Sigmoid colon (tissue), 7 donors: ENCODE data around the gene TMEM61. TPM values are rescaled to one million over a fixed set of nuclear protein-coding genes. Genes with fewer than 3 reads are reported as not detected.

ENCODE experiments used
- DNase-seq: peaks from one replicate; pipeline ENCODE4 v3.0.0-alpha.2; 2019
- H3K27ac ChIP-seq, 4 donors: fragments of 200-600 bp; sonication (generic); one replicate each; pipeline ENCODE4 v1.5.1; 2016 to 2019; ENCODE audit warnings: mild to moderate bottlenecking in 1 of 4
- H3K27me3 ChIP-seq, 3 donors: fragments of 200-600 bp; sonication (generic); one replicate each; pipeline ENCODE4 v1.5.1; 2019; ENCODE audit warnings: mild to moderate bottlenecking in 1 of 3
- H3K36me3 ChIP-seq, 4 donors: fragments of 200-600 bp; sonication (generic); one replicate each; pipeline ENCODE4 v1.5.1; 2016 to 2019
- H3K4me1 ChIP-seq, 4 donors: fragments of 200-600 bp; sonication (generic); one replicate each; pipeline ENCODE4 v1.5.1; 2017 to 2019
- H3K4me3 ChIP-seq, 4 donors: fragments of 200-600 bp; sonication (generic); one replicate each; pipeline ENCODE4 v1.5.1; 2017 to 2019; ENCODE audit warnings: mild to moderate bottlenecking in 2 of 4, moderate library complexity in 1 of 4
- H3K9me3 ChIP-seq, 4 donors: fragments of 200-600 bp in 3 of 4; sonication (generic) in 3 of 4; one replicate each; pipeline versions ENCODE4 v1.5.1 to v1.6.1; 2013 to 2019
- EP300 ChIP-seq, 4 donors: sonication (generic); formaldehyde crosslinking; IDR thresholded peaks; one replicate each; pipeline ENCODE4 v1.6.1; 2017; ENCODE audit warnings: antibody characterized with exemption in 4 of 4
- POLR2A ChIP-seq, 2 donors: fragments of 450-650 bp; IDR thresholded peaks; one replicate each; pipeline ENCODE4 v1.6.1; 2016; ENCODE audit warnings: antibody characterized with exemption in 2 of 2, mild to moderate bottlenecking in 2 of 2, moderate library complexity in 2 of 2
- POLR2AphosphoS5 ChIP-seq, 4 donors: sonication (generic); formaldehyde crosslinking; IDR thresholded peaks; one replicate each; pipeline ENCODE4 v1.6.1; 2017; ENCODE audit warnings: antibody characterized with exemption in 4 of 4
- WGBS, 2 donors: extraction: QIAGEN DNeasy Blood & Tissue Kit; methylation state at CpG; one replicate each; pipeline ENCODE4 v1.1.7; 2013; 5-methylcytosine and 5-hydroxymethylcytosine counted together
- intact Hi-C: fragments of 100-400 bp; cut with DNase I; formaldehyde crosslinking; loops from one replicate; pipeline ENCODE4 v1.15.1; 2023
- polyA plus RNA-seq, 3 donors: library from polyadenylated mRNA; stranded (reverse); fragments of 200-250 nt; gene quantifications; one replicate each; pipeline ENCODE4 v1.2.3, GENCODE V29; 2013
- total RNA-seq, 4 donors: library from RNA; depleted of rRNA; stranded (reverse); fragments of >200 nt; gene quantifications; one replicate each; pipeline ENCODE4 v1.1.0, GENCODE V29; 2016
- TF ChIP-seq, protein P1 (sequence below), 4 experiments: fragments of 450-650 bp in 3 of 4; fragments of 200-600 bp in 1 of 4; IDR thresholded peaks; one replicate each; pipeline ENCODE4 v1.5.1; 2016 to 2019; ENCODE audit warnings: antibody characterized with exemption in 4 of 4, mild to moderate bottlenecking in 3 of 4, moderate library complexity in 2 of 4
- donor health status: healthy with polysubstance abuse.
- donor health status: Bipolar disorder and iron deficiency.
- donor health status: healthy.

Gene TMEM61
- total and polyA plus RNA-seq, 7 donors = 0.41 to 15.3 (median 12.6) TPM; not detected in 2

DNA sequence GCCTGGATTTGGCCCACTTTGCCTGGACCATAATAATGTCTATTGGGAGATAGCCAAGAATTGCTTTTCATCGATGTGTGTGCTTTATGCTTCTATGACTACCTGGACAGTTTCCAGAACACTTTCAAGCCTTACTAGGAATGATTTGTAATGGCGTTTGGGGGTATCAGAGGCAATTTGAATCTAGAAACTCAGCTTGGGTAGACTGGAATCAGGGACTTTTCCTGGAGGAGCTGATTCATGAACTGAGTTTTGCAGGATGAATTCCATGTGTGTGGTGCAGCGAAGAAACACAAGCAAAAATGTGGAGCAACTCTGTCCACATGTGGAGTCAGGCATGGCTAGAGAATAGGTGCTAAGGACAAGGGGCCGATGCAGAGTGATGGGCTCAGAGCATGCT, 11.9 kb upstream of the TMEM61 start:
- Histone ChIP-seq H3K36me3 (no peaks in the 10 kb centered on the region), H3K27me3 (peaks cover 0 to 9% (median 0%) of the 10 kb centered on the region in 3 donors), H3K4me1 (peaks cover 0 to 9% (median 5%) of the 10 kb centered on the region in 4 donors), H3K4me3 (no peak overlapping the region), H3K9me3 (no peaks in the 10 kb centered on the region), H3K27ac (no peak overlapping the region)
- no peak for TF ChIP-seq EP300 (IDR thresholded peaks at IDR 0.05)
- TF ChIP-seq POLR2A (IDR thresholded peaks at IDR 0.05) = no peak
- no peak for TF ChIP-seq POLR2AphosphoS5 (IDR thresholded peaks at IDR 0.05)
- TF ChIP-seq, protein P1, sequence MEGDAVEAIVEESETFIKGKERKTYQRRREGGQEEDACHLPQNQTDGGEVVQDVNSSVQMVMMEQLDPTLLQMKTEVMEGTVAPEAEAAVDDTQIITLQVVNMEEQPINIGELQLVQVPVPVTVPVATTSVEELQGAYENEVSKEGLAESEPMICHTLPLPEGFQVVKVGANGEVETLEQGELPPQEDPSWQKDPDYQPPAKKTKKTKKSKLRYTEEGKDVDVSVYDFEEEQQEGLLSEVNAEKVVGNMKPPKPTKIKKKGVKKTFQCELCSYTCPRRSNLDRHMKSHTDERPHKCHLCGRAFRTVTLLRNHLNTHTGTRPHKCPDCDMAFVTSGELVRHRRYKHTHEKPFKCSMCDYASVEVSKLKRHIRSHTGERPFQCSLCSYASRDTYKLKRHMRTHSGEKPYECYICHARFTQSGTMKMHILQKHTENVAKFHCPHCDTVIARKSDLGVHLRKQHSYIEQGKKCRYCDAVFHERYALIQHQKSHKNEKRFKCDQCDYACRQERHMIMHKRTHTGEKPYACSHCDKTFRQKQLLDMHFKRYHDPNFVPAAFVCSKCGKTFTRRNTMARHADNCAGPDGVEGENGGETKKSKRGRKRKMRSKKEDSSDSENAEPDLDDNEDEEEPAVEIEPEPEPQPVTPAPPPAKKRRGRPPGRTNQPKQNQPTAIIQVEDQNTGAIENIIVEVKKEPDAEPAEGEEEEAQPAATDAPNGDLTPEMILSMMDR (IDR thresholded peaks at IDR 0.05) = no peak
- WGBS, 2 donors = 74 to 76% methylated on average over 4 of the region's 4 CpGs
- intact Hi-C loops = no loop called here
- DNase-seq = no peak

DNA sequence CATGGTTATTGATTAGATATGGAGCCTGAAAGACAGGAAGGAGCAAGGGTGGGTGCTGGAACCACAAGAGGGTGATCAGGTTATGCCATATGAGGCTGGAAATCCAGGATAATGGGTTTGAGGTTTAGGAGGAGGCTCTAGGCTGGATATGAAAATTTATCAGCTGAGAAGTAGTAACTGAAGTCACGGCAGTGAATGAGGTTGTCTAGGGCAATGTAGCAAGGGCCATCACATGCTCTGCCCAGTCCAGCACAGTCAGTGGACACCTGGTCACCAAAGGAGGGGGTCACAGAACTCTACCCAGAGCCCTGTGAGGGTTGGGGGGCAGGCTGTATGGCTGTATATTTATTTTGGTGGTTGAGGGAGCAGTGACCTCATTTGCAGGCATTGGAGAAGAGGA, 10.5 kb upstream of the TMEM61 start:
- Histone ChIP-seq H3K27ac (no peak overlapping the region), H3K27me3 (peaks cover 0 to 9% (median 0%) of the 10 kb centered on the region in 3 donors), H3K4me3 (no peak overlapping the region), H3K36me3 (no peaks in the 10 kb centered on the region), H3K4me1 (peaks cover 0 to 12% (median 6%) of the 10 kb centered on the region in 4 donors), H3K9me3 (no peaks in the 10 kb centered on the region)
- DNase-seq = no peak
- intact Hi-C loops = no loop called here
- TF ChIP-seq POLR2AphosphoS5 (IDR thresholded peaks at IDR 0.05) = no peak
- TF ChIP-seq EP300 (IDR thresholded peaks at IDR 0.05) = no peak
- no peak for TF ChIP-seq POLR2A (IDR thresholded peaks at IDR 0.05)
- TF ChIP-seq, protein P1 (IDR thresholded peaks at IDR 0.05) = no peak
- WGBS, 2 donors = 93 to 99% methylated on average over 1 of the region's 1 CpG

DNA sequence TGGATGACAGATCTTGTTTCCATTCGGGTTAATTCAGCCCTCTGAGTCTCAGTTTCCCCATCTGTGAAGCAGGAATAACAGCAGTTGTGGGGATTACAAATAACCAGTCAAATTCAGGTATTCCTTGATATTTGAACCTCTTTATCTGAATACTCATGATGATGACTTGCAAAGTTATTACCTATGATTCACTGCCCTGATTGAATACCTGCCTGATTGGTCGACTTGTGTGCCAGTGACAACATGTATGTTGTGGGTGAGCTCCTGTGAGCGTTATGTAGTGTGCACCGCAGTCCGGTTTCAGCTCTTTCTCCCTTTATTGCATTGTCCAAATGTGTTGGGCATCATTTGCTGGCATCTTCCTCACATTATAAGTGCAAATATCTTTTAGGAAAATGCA, 9.5 kb upstream of the TMEM61 start:
- intact Hi-C loops = no loop called here
- Histone ChIP-seq H3K36me3 (no peaks in the 10 kb centered on the region), H3K27ac (no peak overlapping the region), H3K4me1 (peaks cover 0 to 12% (median 6%) of the 10 kb centered on the region in 4 donors), H3K9me3 (no peaks in the 10 kb centered on the region), H3K4me3 (no peak overlapping the region), H3K27me3 (peaks cover 0 to 9% (median 0%) of the 10 kb centered on the region in 3 donors)
- DNase-seq = no peak
- TF ChIP-seq, protein P1 (IDR thresholded peaks at IDR 0.05) = no peak
- no peak for TF ChIP-seq EP300 (IDR thresholded peaks at IDR 0.05)
- no peak for TF ChIP-seq POLR2AphosphoS5 (IDR thresholded peaks at IDR 0.05)
- TF ChIP-seq POLR2A (IDR thresholded peaks at IDR 0.05) = no peak
- 75 to 90% methylated on average over 5 of the region's 5 CpGs for WGBS, 2 donors

DNA sequence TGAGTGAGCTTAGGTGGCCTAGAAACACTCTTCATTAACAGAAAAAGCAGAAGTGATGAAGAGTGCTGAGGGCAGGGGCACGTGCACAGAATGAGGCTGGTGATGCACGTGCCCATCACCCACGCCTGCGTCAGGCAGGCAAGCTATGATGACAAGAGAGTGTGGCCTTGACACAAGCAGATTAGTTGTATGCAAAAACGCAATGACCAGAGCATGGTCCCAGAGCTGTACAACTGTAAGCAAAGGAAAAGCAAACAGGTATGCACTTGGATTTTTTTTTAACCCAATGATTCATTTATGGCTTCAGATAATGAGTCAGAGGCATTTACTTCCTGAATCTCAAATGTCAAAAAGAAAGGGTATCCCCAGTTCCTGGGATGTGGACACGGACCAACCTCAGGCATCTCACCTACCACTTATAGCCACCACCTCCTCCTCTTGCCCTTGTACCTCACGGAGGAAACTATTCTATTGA, 9.1 kb upstream of the TMEM61 start:
- Histone ChIP-seq H3K36me3 (no peaks in the 10 kb centered on the region), H3K9me3 (no peaks in the 10 kb centered on the region), H3K4me1 (peaks cover 0 to 12% (median 6%) of the 10 kb centered on the region in 4 donors), H3K4me3 (no peak overlapping the region), H3K27me3 (peaks cover 0 to 4% (median 0%) of the 10 kb centered on the region in 3 donors), H3K27ac (no peak overlapping the region)
- no peak for DNase-seq
- WGBS, 2 donors = 36 to 62% methylated on average over 7 of the region's 7 CpGs
- intact Hi-C loops = no loop called here
- TF ChIP-seq POLR2AphosphoS5 (IDR thresholded peaks at IDR 0.05) (no peak), EP300 (IDR thresholded peaks at IDR 0.05) (no peak), POLR2A (IDR thresholded peaks at IDR 0.05) (no peak)
- TF ChIP-seq, protein P1 (IDR thresholded peaks at IDR 0.05) = no peak

DNA sequence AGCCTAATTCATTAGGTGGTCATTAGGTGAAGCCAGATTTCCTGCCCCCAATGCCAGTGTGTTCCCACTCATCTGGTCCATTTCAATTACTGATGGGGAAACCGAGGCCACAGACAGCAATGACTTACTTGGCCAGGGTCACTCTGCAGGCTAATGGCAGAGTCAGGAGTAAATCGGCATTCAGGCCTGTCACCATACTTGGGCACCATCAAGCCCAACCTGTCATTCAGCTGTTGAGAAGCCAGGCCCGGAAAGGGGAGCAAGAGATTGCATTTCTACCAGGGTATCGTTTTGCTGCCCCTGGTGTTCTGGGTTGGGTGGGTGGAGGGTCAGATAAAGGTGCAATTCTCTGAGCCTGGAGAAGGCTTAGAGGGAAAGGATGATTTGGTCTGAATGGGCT, 8.0 kb upstream of the TMEM61 start:
- no peaks in the 10 kb centered on the region for H3K36me3 ChIP-seq
- H3K4me1 ChIP-seq = peaks cover 0 to 12% (median 6%) of the 10 kb centered on the region in 4 donors
- TF ChIP-seq POLR2AphosphoS5 (IDR thresholded peaks at IDR 0.05) = no peak
- TF ChIP-seq POLR2A (IDR thresholded peaks at IDR 0.05) = no peak
- no peak for TF ChIP-seq EP300 (IDR thresholded peaks at IDR 0.05)
- no peaks in the 10 kb centered on the region for H3K9me3 ChIP-seq
- no peak overlapping the region for H3K27ac ChIP-seq
- no peak for DNase-seq
- intact Hi-C loops = no loop called here
- peaks cover 0 to 3% (median 0%) of the 10 kb centered on the region in 3 donors for H3K27me3 ChIP-seq
- WGBS, 2 donors = 90% methylated on average over 4 of the region's 4 CpGs
- H3K4me3 ChIP-seq = no peak overlapping the region
